HCT116 (cell line): ENCODE data around the gene SFTPB. TPM values are rescaled to one million over a fixed set of nuclear protein-coding genes. Genes with fewer than 3 reads are reported as not detected.

Source experiments
- ATAC-seq: fragments of 200-7000 bp; cut with Tn5 transposase; 2 replicates; pipeline ENCODE4 v1.9.1; 2020; ENCODE audit warnings: mild to moderate bottlenecking, moderate library complexity
- BruUV-seq: library from RNA; stranded (reverse); fragments of 400-500 nt; replicated peaks from 2 replicates; lab custom pipeline; 2021; lab: Mats Ljungman, UMichigan
- CTCF ChIA-PET: fragments of 300-600 bp; sonication (Branson Sonifier 250); formaldehyde crosslinking; loops from one replicate; lab custom pipeline; 2021; ENCODE audit warnings: antibody characterized with exemption; lab: Charles Lee
- POLR2A ChIA-PET: fragments of 300-600, 350-600 bp; sonication (Branson Sonifier 250); formaldehyde crosslinking; loops from one replicate; lab custom pipeline; 2021; ENCODE audit warnings: antibody characterized with exemption; lab: Charles Lee
- RAD21 ChIA-PET, 2 experiments: fragments of 300-600 bp; sonication (Branson Sonifier 250); formaldehyde crosslinking; loops; one replicate each; lab custom pipeline; 2023; ENCODE audit warnings: low total read pairs in 2 of 2; ENCODE audit not compliant: uncharacterized antibody in 2 of 2, unreplicated experiment in 2 of 2, low non-redundant PET in 1 of 2; lab: Charles Lee
- DNase-seq: peaks from one replicate; pipeline ENCODE4 v3.0.0-alpha.2; 2010; ENCODE audit warnings: low read depth, low spot score
- H2AFZ ChIP-seq: fragments of 200-600 bp; shearing (Covaris generic), sonication (generic); 2 replicates; pipeline ENCODE4 v1.6.1; 2017; ENCODE audit warnings: low read depth, mixed run types, mixed read lengths, antibody characterized with exemption, low read length; ENCODE audit not compliant: poor library complexity, severe bottlenecking
- H3K27ac ChIP-seq: 2 replicates; pipeline ENCODE4 v1.5.1; 2012; ENCODE audit warnings: low read depth, low read length
- H3K27me3 ChIP-seq: fragments of 200-600 bp; sonication (generic); 2 replicates; pipeline ENCODE4 v1.6.1; 2016; ENCODE audit warnings: mixed run types, low read length, mixed read lengths; ENCODE audit not compliant: insufficient read depth
- H3K36me3 ChIP-seq, 2 experiments: fragments of 200-500 bp in 1 of 2; fragments of 200-600 bp in 1 of 2; sonication (Bioruptor generic) in 1 of 2; sonication (generic) in 1 of 2; 2 replicates each; pipeline versions ENCODE4 v1.5.1 to v1.6.1; 2014 to 2016; ENCODE audit warnings: low read length in 2 of 2, inconsistent platforms in 1 of 2, mixed read lengths in 1 of 2, mixed run types in 1 of 2; ENCODE audit not compliant: insufficient read depth in 2 of 2, control insufficient read depth in 1 of 2
- H3K4me1 ChIP-seq, 2 experiments: fragments of 200-600 bp in 1 of 2; sonication (generic) in 1 of 2; 2 replicates each; pipeline versions ENCODE4 v1.5.1 to v1.6.1; 2012 to 2017; ENCODE audit warnings: low read length in 2 of 2, inconsistent platforms in 1 of 2, mild to moderate bottlenecking in 1 of 2, mixed read lengths in 1 of 2, mixed run types in 1 of 2, moderate library complexity in 1 of 2; ENCODE audit not compliant: insufficient read depth in 2 of 2, control insufficient read depth in 1 of 2
- H3K4me2 ChIP-seq: fragments of 200-600 bp; sonication (generic); 2 replicates; pipeline ENCODE4 v1.6.1; 2017; ENCODE audit warnings: mixed run types, low read length, mixed read lengths
- H3K4me3 ChIP-seq, 2 experiments: fragments of 200-600 bp in 1 of 2; sonication (generic) in 1 of 2; replicated peaks in 1 of 2; 2 replicates each; pipeline ENCODE4 v1.5.1; 2011 to 2016; ENCODE audit warnings: low read length in 2 of 2, control low read depth in 1 of 2, low read depth in 1 of 2, mild to moderate bottlenecking in 1 of 2, mixed read lengths in 1 of 2, mixed run types in 1 of 2
- H3K79me2 ChIP-seq: fragments of 200-600 bp; sonication (generic); 2 replicates; pipeline ENCODE4 v1.6.1; 2017; ENCODE audit warnings: mild to moderate bottlenecking, mixed run types, low read length, moderate library complexity, mixed read lengths; ENCODE audit not compliant: insufficient read depth
- H3K9ac ChIP-seq: fragments of 200-600 bp; sonication (generic); 2 replicates; pipeline ENCODE4 v1.6.1; 2016; ENCODE audit warnings: low read length, mixed read lengths
- H3K9me2 ChIP-seq: fragments of 200-600 bp; sonication (generic), shearing (Covaris generic); 2 replicates; pipeline ENCODE4 v1.6.1; 2017; ENCODE audit warnings: mixed run types, mild to moderate bottlenecking, moderate library complexity; ENCODE audit not compliant: insufficient read depth
- H3K9me3 ChIP-seq, 2 experiments: fragments of 200-500 bp in 1 of 2; fragments of 200-600 bp in 1 of 2; sonication (Bioruptor generic) in 1 of 2; sonication (generic) in 1 of 2; 2 replicates each; pipeline ENCODE4 v1.6.1; 2014 to 2017; ENCODE audit warnings: low read length in 2 of 2, mixed read lengths in 2 of 2, inconsistent platforms in 1 of 2, low read depth in 1 of 2, mild to moderate bottlenecking in 1 of 2, mixed run types in 1 of 2, moderate library complexity in 1 of 2; ENCODE audit not compliant: control insufficient read depth in 1 of 2, insufficient read depth in 1 of 2
- H4K20me1 ChIP-seq: fragments of 200-600 bp; sonication (generic), shearing (Covaris generic); 2 replicates; pipeline ENCODE4 v1.6.1; 2017; ENCODE audit warnings: mixed run types, mild to moderate bottlenecking, moderate library complexity; ENCODE audit not compliant: insufficient read depth
- CEBPB ChIP-seq: IDR thresholded peaks from 2 replicates; pipeline ENCODE4 v1.6.1; 2012; ENCODE audit warnings: low read depth
- EZH2 ChIP-seq: fragments of 200-600 bp; sonication (generic); IDR thresholded peaks from 2 replicates; pipeline ENCODE4 v1.6.1; 2017; ENCODE audit warnings: antibody characterized with exemption, mixed run types
- EZH2phosphoT487 ChIP-seq: fragments of 200-600 bp; IDR thresholded peaks from 2 replicates; pipeline ENCODE4 v1.6.1; 2018; ENCODE audit warnings: antibody characterized with exemption, borderline replicate concordance
- FOSL1 ChIP-seq: IDR thresholded peaks from 2 replicates; pipeline ENCODE4 v1.6.1; 2012; ENCODE audit warnings: low read depth
- JUND ChIP-seq: IDR thresholded peaks from 2 replicates; pipeline ENCODE4 v1.6.1; 2012
- POLR2A ChIP-seq: IDR thresholded peaks from 2 replicates; pipeline ENCODE4 v1.7.0; 2011; ENCODE audit warnings: borderline replicate concordance; ENCODE audit not compliant: insufficient read depth, insufficient read length; ENCODE audit errors: extremely low read depth
- POLR2AphosphoS5 ChIP-seq: IDR thresholded peaks from 2 replicates; pipeline ENCODE4 v1.6.1; 2011; ENCODE audit warnings: mild to moderate bottlenecking, low read depth, low read length, moderate library complexity
- RAD21 ChIP-seq: IDR thresholded peaks from 2 replicates; pipeline ENCODE4 v1.6.1; 2012; ENCODE audit warnings: low read depth, mild to moderate bottlenecking
- SRF ChIP-seq: IDR thresholded peaks from 2 replicates; pipeline ENCODE4 v1.6.1; 2012; ENCODE audit warnings: low read depth
- TCF7L2 ChIP-seq: IDR thresholded peaks from 2 replicates; pipeline ENCODE4 v1.7.0; 2011; ENCODE audit warnings: borderline replicate concordance, inconsistent platforms; ENCODE audit not compliant: insufficient read depth, insufficient read length; ENCODE audit errors: extremely low read depth
- YY1 ChIP-seq: IDR thresholded peaks from 2 replicates; pipeline ENCODE4 v1.6.1; 2011; ENCODE audit warnings: low read length, low read depth, moderate library complexity, mild to moderate bottlenecking; ENCODE audit not compliant: insufficient replicate concordance; ENCODE audit errors: extremely low read depth
- intact Hi-C: fragments of 100-400 bp; cut with micrococcal nuclease; formaldehyde crosslinking; loops from 2 replicates; pipeline ENCODE4 v1.10.0; 2022
- total RNA-seq: library from RNA; stranded (reverse); gene quantifications from one replicate; pipeline ENCODE4 v1.2.1, GENCODE V29; 2021; ENCODE audit not compliant: unreplicated experiment
- TF ChIP-seq, protein P1 (sequence below): IDR thresholded peaks from 2 replicates; pipeline ENCODE4 v1.6.1; 2012
- TF ChIP-seq, protein P2 (sequence below): IDR thresholded peaks from 2 replicates; pipeline ENCODE4 v1.6.1; 2012
- TF ChIP-seq, protein P3 (sequence below), 3 experiments: fragments of 200-600 bp in 1 of 3; sonication (generic) in 1 of 3; IDR thresholded peaks in 2 of 3; conservative IDR thresholded peaks in 1 of 3; 2 replicates each; pipeline ENCODE4 v1.5.1; 2012 to 2017; ENCODE audit warnings: low read depth in 2 of 3, low read length in 2 of 3, antibody characterized with exemption in 1 of 3, borderline replicate concordance in 1 of 3, control low read depth in 1 of 3, mild to moderate bottlenecking in 1 of 3, mixed read lengths in 1 of 3, mixed run types in 1 of 3, moderate library complexity in 1 of 3; ENCODE audit not compliant: insufficient read depth in 1 of 3

SFTPB gene
- total RNA-seq, 1 experiment from 2014 or later: 13.3 TPM

DNA sequence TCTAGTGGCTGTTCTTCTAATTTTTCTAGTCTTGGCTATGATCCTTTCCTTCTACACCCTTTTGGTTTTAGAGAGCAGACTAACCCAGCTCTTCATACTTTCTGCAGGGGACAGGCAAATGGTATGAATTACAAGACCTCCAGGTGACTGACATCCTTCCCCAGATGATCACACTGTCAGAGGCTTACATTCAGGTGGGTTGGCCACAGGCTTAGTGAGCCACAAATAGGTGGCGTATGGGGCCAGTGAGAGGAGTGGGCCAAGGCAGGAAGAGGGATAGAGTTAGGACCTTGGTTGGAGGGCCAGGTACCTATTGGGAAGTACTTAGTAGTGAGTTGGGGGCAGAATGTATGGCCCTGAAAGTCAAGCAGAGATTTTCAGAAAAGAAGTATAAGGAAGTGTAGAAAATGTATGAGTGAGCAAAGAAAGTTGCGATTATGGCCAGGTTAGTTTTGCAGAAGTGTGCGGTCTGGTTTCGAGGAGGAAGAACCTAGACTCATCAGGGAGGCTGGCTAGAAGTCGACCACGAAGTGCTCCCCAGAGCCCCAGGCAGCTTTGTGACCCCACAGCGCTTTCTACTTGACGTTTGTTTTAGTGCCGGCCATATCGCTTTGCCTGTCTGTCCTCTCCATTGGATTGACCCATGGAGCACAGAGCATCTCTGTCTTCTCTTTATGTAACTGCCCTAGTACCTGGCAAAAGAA, 20.0 kb downstream of the SFTPB start:
- DNase-seq (no peak), ATAC-seq (no peak)
- no peaks in the 10 kb centered on the region for H4K20me1 ChIP-seq
- ChIA-PET RAD21 (no interaction called here), CTCF (interaction anchor here (1.0 to 2.4 kb wide), 3 partner anchors 11 to 58 kb away, joined by 3 to 13 read pairs (median 3); no protein-coding TSS in a partner anchor), POLR2A (no interaction called here)
- H3K9me3 ChIP-seq: no peaks in the 10 kb centered on the region
- H2AFZ ChIP-seq: no peak overlapping the region
- no peaks in the 10 kb centered on the region for H3K4me1 ChIP-seq
- BruUV-seq: no TSS peak
- no peak overlapping the region for H3K9ac ChIP-seq
- H3K9me2 ChIP-seq: no peaks in the 10 kb centered on the region
- no peak overlapping the region for H3K4me2 ChIP-seq
- no peak overlapping the region for H3K4me3 ChIP-seq
- H3K79me2 ChIP-seq: peaks cover 24% of the 10 kb centered on the region; the same call in 1 of the 2 replicates
- H3K27me3 ChIP-seq: no peaks in the 10 kb centered on the region
- H3K36me3 ChIP-seq: peaks cover 58 to 69% of the 10 kb centered on the region in 2 experiments
- intact Hi-C loops: no loop called here
- no peak overlapping the region for H3K27ac ChIP-seq
- no peak for TF ChIP-seq SRF
- no peak for TF ChIP-seq EZH2phosphoT487
- no peak for TF ChIP-seq TCF7L2
- no peak for TF ChIP-seq YY1
- TF ChIP-seq RAD21: no peak
- no peak for TF ChIP-seq JUND
- no peak for TF ChIP-seq EZH2
- TF ChIP-seq, protein P1, sequence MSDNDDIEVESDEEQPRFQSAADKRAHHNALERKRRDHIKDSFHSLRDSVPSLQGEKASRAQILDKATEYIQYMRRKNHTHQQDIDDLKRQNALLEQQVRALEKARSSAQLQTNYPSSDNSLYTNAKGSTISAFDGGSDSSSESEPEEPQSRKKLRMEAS: no peak
- no peak for TF ChIP-seq CEBPB
- TF ChIP-seq POLR2AphosphoS5: no peak
- no peak for TF ChIP-seq POLR2A
- TF ChIP-seq, protein P2, sequence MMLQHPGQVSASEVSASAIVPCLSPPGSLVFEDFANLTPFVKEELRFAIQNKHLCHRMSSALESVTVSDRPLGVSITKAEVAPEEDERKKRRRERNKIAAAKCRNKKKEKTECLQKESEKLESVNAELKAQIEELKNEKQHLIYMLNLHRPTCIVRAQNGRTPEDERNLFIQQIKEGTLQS: no peak
- TF ChIP-seq, protein P3, sequence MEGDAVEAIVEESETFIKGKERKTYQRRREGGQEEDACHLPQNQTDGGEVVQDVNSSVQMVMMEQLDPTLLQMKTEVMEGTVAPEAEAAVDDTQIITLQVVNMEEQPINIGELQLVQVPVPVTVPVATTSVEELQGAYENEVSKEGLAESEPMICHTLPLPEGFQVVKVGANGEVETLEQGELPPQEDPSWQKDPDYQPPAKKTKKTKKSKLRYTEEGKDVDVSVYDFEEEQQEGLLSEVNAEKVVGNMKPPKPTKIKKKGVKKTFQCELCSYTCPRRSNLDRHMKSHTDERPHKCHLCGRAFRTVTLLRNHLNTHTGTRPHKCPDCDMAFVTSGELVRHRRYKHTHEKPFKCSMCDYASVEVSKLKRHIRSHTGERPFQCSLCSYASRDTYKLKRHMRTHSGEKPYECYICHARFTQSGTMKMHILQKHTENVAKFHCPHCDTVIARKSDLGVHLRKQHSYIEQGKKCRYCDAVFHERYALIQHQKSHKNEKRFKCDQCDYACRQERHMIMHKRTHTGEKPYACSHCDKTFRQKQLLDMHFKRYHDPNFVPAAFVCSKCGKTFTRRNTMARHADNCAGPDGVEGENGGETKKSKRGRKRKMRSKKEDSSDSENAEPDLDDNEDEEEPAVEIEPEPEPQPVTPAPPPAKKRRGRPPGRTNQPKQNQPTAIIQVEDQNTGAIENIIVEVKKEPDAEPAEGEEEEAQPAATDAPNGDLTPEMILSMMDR (IDR thresholded peaks at IDR 0.05 in 2 of 3, conservative IDR thresholded peaks at IDR 0.05 in 1 of 3; ENCODE audit: borderline replicate concordance in 1 of 3, insufficient read depth in 1 of 3, low read depth in 2 of 3, low read length in 2 of 3): no peak
- TF ChIP-seq FOSL1: no peak
